ENCODE data around the gene SLC5A5.

The SLC5A5 gene

GRCh38 chr19:17931532-17932191 lies 59.9 kb downstream of the SLC5A5 start:
- TF ChIP-seq CTCF (IDR thresholded peaks at IDR 0.05), result no peak

GRCh38 chr19:17932485-17933338 lies 61.0 kb downstream of the SLC5A5 start, which contains the start of gene CCDC124:
TSS of gene CCDC124 (plus strand) at chr19:17933015. CDS start at chr19:17936421, 3,406 bp downstream.
- peak; percentile 91 for TF ChIP-seq CTCF (IDR thresholded peaks at IDR 0.05)

GRCh38 chr19:17933414-17934129 lies 61.8 kb downstream of the SLC5A5 start:
- no peak for TF ChIP-seq CTCF (IDR thresholded peaks at IDR 0.05)

GRCh38 chr19:17936379-17936778 lies 64.6 kb downstream of the SLC5A5 start:
- TF ChIP-seq CTCF (IDR thresholded peaks at IDR 0.05), result no peak

GRCh38 chr19:17937371-17937900 lies 65.7 kb downstream of the SLC5A5 start:
- no peak for TF ChIP-seq CTCF (IDR thresholded peaks at IDR 0.05)

GRCh38 chr19:17938092-17938845 lies 66.5 kb downstream of the SLC5A5 start:
- TF ChIP-seq CTCF (IDR thresholded peaks at IDR 0.05), result peak; percentile 93

GRCh38 chr19:17942181-17942580 lies 70.4 kb downstream of the SLC5A5 start:
- TF ChIP-seq CTCF (IDR thresholded peaks at IDR 0.05), result no peak
